Pancreas (tissue), 10 donors: Measurements from ENCODE around the gene PIK3AP1. TPM values are rescaled to one million over a fixed set of nuclear protein-coding genes. Genes with fewer than 3 reads are reported as not detected.

Experiments used
- ATAC-seq, 4 donors: fragments of 200-7000 bp; cut with Tn5 transposase; one replicate each; pipeline versions ENCODE4 v1.8.0 to v1.9.1; 2020; ENCODE audit warnings: mild to moderate bottlenecking in 4 of 4, moderate library complexity in 4 of 4
- DNase-seq, 6 donors: peaks; one replicate each; pipeline ENCODE4 v3.0.0-alpha.2; 2020
- FAIRE-seq: peaks from 2 replicates; lab custom pipeline; 2012; peaks lifted over from hg19 to GRCh38; lab: Jason Lieb, UNC
- H3K27ac ChIP-seq, 4 donors: fragments of 200-600 bp; sonication (generic); 1 replicate in 3 of 4; 2 replicates in 1 of 4; pipeline versions ENCODE4 v1.5.0 to v1.8.0; 2020
- H3K27me3 ChIP-seq, 4 donors: fragments of 200-600 bp; one replicate each; pipeline ENCODE4 v1.8.0; 2021
- H3K36me3 ChIP-seq, 3 donors: fragments of 200-600 bp; sonication (generic) in 1 of 3; one replicate each; pipeline versions ENCODE4 v1.5.0 to v1.8.0; 2020 to 2021
- H3K4me1 ChIP-seq, 3 donors: fragments of 200-600 bp; one replicate each; pipeline ENCODE4 v1.8.0; 2021
- H3K4me3 ChIP-seq, 4 donors: fragments of 200-600 bp; sonication (generic) in 2 of 4; one replicate each; pipeline versions ENCODE4 v1.5.0 to v1.8.0; 2020 to 2021
- H3K9me3 ChIP-seq, 4 donors: fragments of 200-600 bp; one replicate each; pipeline ENCODE4 v1.8.0; 2021
- WGBS, 2 donors: extraction: QIAGEN DNeasy Blood & Tissue Kit; methylation state at CpG; one replicate each; pipeline ENCODE4 v1.1.7; 2013; 5-methylcytosine and 5-hydroxymethylcytosine counted together
- intact Hi-C, 3 donors: fragments of 100-400 bp; cut with DNase I; formaldehyde crosslinking; loops; one replicate each; pipeline versions ENCODE4 v1.11.1 to v1.14.2; 2022
- polyA plus RNA-seq, 2 donors: library from polyadenylated mRNA; stranded (reverse); fragments of 200-250 nt; gene quantifications; one replicate each; pipeline ENCODE4 v1.2.3, GENCODE V29; 2013
- total RNA-seq, 6 donors: library from RNA; stranded (reverse); fragmentation: NEBNext Ultra II Directional in 4 of 6; extraction: Animal tissue kit (Norgen Biotek cat#: 25700) in 4 of 6; gene quantifications; one replicate each; pipeline versions ENCODE4 v1.2.1 to v1.2.4, GENCODE V29; 2021 to 2023
- TF ChIP-seq, protein P1 (sequence below), 4 donors: fragments of 200-600 bp; sonication (generic) in 3 of 4; IDR thresholded peaks; one replicate each; pipeline versions ENCODE4 v1.5.0 to v1.8.0; 2021; ENCODE audit warnings: antibody characterized with exemption in 4 of 4
- donor health status: healthy with polysubstance abuse.
- donor health status: DM: no; HTN: no; CAD: no; lungs with moderate emphysema.
- donor health status: DM: no; HTN: no; CAD: no.
- donor health status: control.
- donor health status: control.
- donor health status: Bipolar disorder and iron deficiency.
- donor health status: DM: yes; HTN: yes; CAD: no.
- donor health status: DM: no; HTN: no; CAD: no.
- donor health status: DM: no; HTN: no; CAD: no.
- donor health status: DM: yes; HTN: yes; CAD: no.

PIK3AP1 gene
- total and polyA plus RNA-seq, 8 donors = 15.0 to 71.0 (median 28.2) TPM

DNA sequence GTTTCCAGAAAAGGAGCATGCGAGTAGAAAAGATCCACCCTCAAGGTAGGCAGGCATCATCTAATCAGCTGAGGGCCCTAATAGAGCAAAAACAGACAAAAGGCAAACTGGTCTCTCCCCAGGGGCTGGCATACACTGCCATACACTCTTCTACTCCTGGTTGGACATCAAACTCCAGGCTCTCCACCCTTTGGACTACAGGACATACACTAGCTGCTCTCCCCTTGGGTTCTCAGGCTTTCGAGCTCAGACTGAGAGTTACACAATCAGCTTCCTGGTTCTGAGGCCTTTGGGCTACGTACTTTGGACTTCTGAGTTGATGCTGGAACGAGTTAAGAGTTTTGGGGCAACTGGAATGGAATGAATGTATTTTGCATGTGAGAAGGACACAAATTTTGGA lies 82.6 kb downstream of the PIK3AP1 start:
- DNase-seq (no peak), FAIRE-seq (no peak), ATAC-seq (no peak)
- Histone ChIP-seq H3K27ac (no peak overlapping the region), H3K9me3 (no peaks in the 10 kb centered on the region), H3K27me3 (no peaks in the 10 kb centered on the region), H3K36me3 (no peaks in the 10 kb centered on the region), H3K4me1 (peaks cover 3 to 22% (median 9%) of the 10 kb centered on the region in 3 donors), H3K4me3 (no peak overlapping the region)
- 82 to 83% methylated on average over 4 of the region's 4 CpGs for WGBS, 2 donors
- intact Hi-C loops = loop anchor here in 1 of 3 donors (5.0 kb wide), 1 partner anchor 85 kb away; the partner anchor contains the start of gene PIK3AP1
- TF ChIP-seq, protein P1, sequence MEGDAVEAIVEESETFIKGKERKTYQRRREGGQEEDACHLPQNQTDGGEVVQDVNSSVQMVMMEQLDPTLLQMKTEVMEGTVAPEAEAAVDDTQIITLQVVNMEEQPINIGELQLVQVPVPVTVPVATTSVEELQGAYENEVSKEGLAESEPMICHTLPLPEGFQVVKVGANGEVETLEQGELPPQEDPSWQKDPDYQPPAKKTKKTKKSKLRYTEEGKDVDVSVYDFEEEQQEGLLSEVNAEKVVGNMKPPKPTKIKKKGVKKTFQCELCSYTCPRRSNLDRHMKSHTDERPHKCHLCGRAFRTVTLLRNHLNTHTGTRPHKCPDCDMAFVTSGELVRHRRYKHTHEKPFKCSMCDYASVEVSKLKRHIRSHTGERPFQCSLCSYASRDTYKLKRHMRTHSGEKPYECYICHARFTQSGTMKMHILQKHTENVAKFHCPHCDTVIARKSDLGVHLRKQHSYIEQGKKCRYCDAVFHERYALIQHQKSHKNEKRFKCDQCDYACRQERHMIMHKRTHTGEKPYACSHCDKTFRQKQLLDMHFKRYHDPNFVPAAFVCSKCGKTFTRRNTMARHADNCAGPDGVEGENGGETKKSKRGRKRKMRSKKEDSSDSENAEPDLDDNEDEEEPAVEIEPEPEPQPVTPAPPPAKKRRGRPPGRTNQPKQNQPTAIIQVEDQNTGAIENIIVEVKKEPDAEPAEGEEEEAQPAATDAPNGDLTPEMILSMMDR (IDR thresholded peaks at IDR 0.05) = no peak

DNA sequence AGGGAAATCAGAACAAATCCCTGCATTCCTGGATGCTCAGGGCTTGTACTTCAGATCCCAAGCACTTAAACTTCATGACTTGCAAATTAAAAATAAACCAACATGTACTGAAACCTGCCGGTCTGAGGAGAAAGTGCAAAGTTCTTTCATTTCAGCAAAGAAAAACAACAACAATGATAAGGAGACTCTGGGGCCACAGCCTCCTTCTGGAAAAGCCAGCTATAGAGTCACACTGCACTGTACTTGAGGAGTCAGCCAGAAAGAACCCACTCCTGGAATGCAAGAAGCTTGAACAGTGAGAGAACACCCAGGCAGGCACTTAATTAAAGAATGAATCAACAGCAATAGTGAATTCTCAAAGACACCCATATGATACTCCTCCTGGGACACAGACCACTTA lies 83.8 kb downstream of the PIK3AP1 start:
- no peak for ATAC-seq
- intact Hi-C loops = loop anchor here in 1 of 3 donors (5.0 kb wide), 1 partner anchor 86 kb away; the partner anchor contains the start of gene PIK3AP1

DNA sequence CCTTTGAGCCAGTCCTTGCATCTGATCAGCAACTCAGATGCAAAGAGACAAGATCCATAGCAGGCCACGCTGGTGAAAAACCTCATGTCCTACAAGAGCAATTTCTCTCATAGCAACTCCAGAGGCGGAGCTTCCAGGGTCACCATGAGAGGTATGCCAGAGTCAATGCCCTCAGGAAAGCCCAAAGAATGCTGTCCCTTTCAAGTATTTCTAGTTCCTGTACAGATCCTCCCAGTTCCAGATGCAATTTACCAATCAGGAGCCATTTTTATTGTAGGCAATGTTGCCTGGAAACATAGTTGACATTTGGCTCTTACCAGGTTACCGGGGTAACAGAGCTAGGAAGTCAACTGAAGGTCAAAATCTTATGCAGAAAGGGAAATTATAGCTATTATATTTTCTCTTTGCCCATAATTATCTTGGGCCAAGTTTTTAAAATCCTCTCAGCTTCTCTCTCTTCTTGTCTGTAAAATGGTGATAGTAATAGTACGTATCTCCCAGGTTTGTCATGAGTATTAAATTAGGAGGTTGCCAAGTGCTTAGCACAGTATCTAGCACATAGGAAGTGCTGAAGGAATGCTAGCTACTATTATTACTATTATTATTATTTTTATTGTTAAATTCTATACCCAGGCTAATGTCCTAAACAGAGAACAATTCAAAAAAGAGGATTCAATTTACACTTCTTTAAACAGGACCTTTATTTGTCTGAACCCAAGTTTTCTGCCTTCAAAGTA lies 87.2 kb downstream of the PIK3AP1 start:
- Histone ChIP-seq H3K27me3 (no peaks in the 10 kb centered on the region), H3K4me1 (peaks cover 0 to 11% (median 8%) of the 10 kb centered on the region in 3 donors), H3K36me3 (no peaks in the 10 kb centered on the region), H3K4me3 (no peak overlapping the region), H3K27ac (peak overlapping the region in 1 of 4 donors; percentile 0), H3K9me3 (no peaks in the 10 kb centered on the region)
- peak; percentile 81 to 90 (median 82) for ATAC-seq
- WGBS, 2 donors = 61 to 67% methylated on average over 4 of the region's 4 CpGs
- TF ChIP-seq, protein P1 (IDR thresholded peaks at IDR 0.05) = no peak
- peak in 1 of 6 donors; percentile 14 for DNase-seq
- intact Hi-C loops = no loop called here
- FAIRE-seq = peak; percentile 71

More for the DNA sequence above, 83.8 kb downstream of the PIK3AP1 start:
- H3K27ac ChIP-seq = no peak overlapping the region
- H3K9me3 ChIP-seq = no peaks in the 10 kb centered on the region
- H3K27me3 ChIP-seq = no peaks in the 10 kb centered on the region
- DNase-seq (no peak), FAIRE-seq (no peak)
- H3K4me3 ChIP-seq = no peak overlapping the region
- WGBS, 2 donors = 18 to 19% methylated on average over 1 of the region's 1 CpG
- TF ChIP-seq, protein P1 (IDR thresholded peaks at IDR 0.05) = no peak
- peaks cover 3 to 13% (median 11%) of the 10 kb centered on the region in 3 donors for H3K4me1 ChIP-seq
- no peaks in the 10 kb centered on the region for H3K36me3 ChIP-seq

DNA sequence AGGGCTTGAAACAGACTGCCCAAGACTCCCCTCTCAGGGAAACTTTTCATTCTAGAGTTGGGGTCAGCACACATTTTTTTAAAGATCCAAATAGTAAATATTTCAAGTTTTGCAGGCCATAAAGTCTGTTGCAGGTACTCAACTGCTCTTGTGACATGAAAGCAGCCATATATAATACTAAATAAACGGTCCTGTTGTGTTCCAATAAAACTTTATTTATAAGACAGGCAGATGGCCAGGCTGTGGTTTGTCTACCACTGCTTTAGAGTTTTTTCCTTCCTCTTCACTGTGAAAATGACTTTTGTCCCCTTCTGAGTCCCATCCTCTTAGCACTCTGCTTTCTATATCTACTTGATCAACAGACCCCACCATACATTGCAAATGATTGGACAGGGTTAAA lies 93.0 kb downstream of the PIK3AP1 start:
- Histone ChIP-seq H3K4me1 (peaks cover 0 to 4% (median 0%) of the 10 kb centered on the region in 3 donors), H3K4me3 (no peak overlapping the region), H3K9me3 (no peaks in the 10 kb centered on the region), H3K36me3 (peaks cover 0 to 25% (median 10%) of the 10 kb centered on the region in 3 donors), H3K27me3 (no peaks in the 10 kb centered on the region), H3K27ac (no peak overlapping the region)
- TF ChIP-seq, protein P1 (IDR thresholded peaks at IDR 0.05) = no peak
- ATAC-seq = no peak
- FAIRE-seq = no peak
- intact Hi-C loops = no loop called here
- 89 to 100% methylated on average over 1 of the region's 1 CpG for WGBS, 2 donors
- DNase-seq = no peak

DNA sequence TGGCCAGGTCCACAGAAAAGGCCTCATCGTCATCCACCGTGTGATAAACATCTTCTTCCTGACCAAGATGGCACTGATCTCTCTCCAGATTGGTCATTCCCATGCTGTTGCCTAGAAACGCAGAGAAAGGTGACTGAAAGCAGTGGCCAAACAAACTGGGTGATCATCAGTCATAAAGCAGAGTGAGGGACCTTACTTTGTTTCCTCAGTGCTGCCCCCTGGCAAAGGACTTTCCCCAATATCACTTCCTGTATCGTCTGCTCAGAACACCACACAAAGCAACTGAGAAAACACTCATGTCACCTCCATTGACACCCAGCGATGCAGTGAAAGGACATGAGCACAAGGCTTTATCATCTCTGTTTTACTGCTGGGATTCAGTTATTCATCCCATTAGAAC lies 93.5 kb downstream of the PIK3AP1 start:
- WGBS, 2 donors = 89 to 91% methylated on average over 5 of the region's 5 CpGs
- FAIRE-seq (no peak), DNase-seq (no peak), ATAC-seq (no peak)
- no peaks in the 10 kb centered on the region for H3K27me3 ChIP-seq
- H3K9me3 ChIP-seq = no peaks in the 10 kb centered on the region
- TF ChIP-seq, protein P1 (IDR thresholded peaks at IDR 0.05) = no peak
- H3K4me3 ChIP-seq = no peak overlapping the region
- no peak overlapping the region for H3K27ac ChIP-seq
- peaks cover 0 to 25% (median 10%) of the 10 kb centered on the region in 3 donors for H3K36me3 ChIP-seq
- intact Hi-C loops = no loop called here
- peaks cover 0 to 4% (median 0%) of the 10 kb centered on the region in 3 donors for H3K4me1 ChIP-seq
